GM21529 (cell line): Measurements from ENCODE around the gene PATJ.
"Not testable (repeated sequence)": the region's sequence is repeated elsewhere in the genome, so short reads cannot be mapped to it uniquely, and the experiment has no call there.

Source experiments
- ATAC-seq: cut with Tn5 transposase; IDR thresholded peaks from one replicate; pipeline ENCODE4 v1.9.1; 2021; ENCODE audit not compliant: unreplicated experiment

The PATJ gene

DNA sequence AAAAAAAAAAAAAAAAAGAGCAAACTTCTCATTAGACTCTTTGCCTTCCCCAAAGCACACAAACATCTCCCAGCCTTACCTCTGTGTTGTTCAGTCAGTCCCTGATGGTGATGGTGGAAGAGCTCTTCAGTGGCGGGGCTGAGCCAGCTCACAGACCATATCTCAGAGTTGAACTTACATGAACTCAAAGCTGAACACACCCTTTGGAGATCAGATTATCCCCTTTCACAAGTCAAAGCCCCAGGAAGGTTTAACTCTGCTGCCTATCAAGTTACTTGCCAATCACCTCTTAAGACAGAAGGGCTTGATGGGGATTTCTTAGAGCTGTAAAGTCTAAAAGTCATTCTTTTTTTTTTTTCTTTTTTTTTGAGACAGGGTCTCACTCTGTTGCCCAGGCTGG lies 397.1 kb downstream of the PATJ start:
- no peak for ATAC-seq

DNA sequence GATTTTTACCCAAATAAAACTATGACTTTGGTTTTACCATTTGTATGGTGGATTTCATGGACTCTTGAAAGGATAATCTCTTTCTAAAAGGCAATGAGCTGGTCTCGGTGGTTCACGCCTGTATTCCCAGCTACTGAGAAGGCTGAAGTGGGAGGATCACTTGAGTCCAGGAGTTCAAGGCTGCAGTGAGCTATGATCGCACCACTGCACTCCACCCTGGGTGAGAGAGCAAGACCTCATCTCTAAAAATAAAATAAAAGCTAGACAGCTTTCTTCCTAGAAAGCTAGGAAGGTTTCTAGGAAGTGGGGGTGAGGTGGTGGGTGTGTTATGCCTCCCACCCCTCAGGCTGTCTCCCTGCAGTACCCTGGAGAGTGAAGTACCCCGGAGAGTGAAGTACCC lies 398.4 kb downstream of the PATJ start:
- ATAC-seq = no peak

DNA sequence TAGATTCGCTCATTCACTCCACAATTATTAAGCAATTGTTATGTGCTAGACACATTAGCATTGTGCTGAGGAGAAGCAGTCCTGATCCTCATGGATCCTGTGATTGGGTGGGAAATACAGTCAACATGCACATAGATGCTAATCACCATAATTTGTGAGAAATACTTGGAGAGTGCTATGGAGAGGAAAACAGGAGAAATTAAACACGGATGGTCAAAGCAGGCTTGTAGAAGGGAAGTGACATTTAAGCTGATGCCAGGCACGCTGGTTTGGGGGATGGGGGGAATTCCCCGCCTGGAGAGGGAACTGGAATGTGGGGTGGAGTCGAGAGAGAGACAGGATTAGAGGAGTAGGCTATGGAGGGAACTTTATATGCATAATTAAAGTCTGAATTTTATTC lies 400.2 kb downstream of the PATJ start:
- ATAC-seq = no peak

DNA sequence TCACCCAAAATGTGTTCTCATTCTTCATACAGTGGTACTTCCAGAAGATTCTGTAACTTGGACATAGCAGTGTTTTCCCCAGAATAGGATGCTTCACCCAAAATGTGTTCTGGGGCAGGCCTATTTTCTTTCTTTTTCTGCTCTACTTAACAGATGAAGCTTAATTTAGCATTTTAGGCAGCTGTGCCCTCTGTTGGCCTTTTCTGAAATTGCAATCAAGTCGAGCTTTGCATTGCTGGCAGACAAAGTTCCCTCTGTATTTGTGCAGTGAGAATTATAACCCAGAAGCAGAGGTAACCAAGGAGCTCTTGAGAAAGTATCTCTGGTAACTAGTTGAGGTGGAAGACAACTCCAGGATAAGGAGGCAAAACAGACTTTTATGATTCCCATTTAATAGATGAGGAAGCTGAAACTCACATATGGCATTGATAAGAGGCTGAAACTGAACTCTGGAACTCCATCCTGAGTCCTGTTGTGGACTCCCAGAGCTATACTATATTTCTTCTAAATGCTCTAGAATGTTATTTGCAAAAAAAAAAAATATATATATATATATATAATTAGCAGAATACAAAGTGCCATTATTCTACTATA lies 402.1 kb downstream of the PATJ start:
- peak; percentile 67 for ATAC-seq

DNA sequence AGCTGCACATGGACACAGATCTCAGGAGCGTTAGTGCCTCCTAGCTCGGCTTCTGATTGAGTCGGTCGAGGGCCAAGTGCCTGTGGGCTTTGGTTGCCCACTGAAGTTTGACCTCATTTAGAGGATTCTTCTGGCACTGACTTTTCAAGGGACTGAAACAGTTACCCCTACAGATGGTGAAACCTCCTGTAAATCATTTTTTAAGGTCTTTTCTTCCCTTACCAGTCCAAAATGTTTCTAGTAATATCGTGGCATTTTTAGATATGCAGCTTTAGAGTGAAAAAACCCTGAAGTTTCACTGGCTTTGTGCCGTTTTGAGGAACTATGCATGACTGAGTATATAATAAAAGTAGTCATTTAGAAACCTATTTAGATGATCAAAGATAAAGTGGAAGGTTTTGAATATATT lies 417.7 kb downstream of the PATJ start:
- ATAC-seq = peak; percentile 70

DNA sequence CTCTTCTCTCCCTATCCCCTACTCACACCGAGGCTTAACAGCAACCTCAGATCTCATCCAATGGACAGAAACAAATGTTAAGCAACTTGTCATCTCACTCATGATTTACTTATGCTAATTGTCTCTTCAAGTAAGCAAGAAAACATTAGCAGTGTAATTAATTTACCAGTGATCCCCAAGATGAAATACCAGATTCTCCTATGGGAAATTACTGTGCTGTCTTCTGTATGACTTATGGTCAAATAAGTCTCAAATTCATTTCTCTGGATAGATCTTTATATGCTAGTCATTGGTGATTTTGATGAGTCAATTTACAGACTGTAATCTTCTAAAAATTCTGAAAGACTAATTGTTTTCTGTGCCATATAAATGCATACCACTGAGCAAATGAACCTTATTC lies 419.4 kb downstream of the PATJ start:
- no peak for ATAC-seq

DNA sequence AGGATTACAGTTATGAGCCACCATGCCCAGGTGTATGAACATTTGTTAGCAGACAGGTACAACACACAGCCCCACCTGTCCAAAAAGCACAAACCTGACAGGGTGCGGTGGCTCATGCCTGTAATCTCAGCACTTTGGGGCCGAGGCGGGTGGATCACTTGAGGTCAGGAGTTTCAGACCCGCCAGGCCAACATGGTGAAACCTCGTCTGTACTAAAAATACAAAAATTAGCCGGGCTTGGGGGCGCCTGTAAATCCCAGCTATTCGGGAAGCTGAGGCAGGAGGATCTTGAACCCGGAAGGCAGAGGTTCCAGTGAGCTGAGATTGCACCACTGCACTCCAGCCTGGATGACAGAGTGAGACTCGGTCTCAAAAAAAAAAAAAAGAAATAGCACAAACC lies 428.1 kb downstream of the PATJ start:
- ATAC-seq = not testable (repeated sequence)

DNA sequence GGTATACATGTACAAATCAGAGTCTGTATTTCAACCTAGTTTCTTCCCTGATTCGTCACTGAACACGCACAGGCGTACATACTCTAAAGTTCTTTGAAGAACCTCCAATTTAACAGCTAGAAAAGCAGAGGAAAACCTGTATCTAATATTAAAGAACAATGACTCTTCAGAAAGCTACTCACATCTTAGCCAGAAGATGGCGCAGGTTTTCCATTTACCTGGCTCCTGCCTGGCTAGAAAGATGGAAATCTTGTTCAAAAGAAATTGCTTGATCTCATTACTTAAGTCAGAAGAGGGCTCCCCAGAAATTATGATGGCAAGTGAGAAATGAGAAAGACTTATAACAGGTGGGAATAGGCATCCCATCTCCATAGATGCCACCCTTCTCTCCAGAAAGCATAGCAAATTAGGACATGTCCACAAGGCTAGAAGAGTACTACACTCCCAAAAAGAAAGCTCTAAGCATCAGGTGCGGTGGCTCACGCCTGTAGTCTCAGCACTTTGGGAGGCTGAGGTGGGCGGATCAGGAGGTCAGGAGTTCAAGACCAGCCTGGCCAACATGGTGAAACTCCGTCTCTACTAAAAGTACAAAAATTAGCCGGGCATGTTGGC lies 433.4 kb downstream of the PATJ start:
- no peak for ATAC-seq

DNA sequence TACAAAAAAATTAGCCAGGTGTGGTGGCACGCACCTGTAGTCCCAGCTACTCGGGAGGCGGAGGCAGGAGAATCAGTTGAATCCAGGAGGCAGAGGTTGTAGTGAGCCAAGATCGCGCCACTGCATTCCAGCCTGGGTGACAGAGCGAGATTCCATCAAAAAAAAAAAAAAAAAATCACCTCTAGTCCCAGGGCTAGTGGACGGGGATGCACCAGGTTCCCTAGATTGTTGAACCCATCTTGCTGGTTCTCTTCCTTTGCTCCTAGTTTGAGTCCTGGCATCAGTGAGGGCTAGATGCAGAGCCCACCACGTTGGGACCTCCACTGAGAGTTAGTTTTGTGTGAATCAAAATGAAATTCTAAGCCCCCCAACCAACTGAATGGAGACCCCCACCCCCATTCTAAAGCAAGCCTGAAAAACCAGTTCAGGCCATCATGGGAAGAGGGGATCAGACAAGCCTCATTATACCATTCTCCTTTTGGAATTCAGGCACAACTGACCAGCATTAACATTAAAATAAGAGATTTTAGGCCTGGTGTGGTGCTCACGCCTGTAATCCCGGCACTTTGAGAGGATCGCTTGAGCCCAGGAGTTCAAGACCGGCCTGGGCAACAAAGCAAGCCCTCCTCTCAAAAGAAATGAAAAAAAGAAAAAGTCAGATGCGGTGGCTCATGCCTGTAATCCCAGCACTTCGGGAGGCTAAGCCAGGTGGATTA lies 434.5 kb downstream of the PATJ start:
- ATAC-seq = no peak

DNA sequence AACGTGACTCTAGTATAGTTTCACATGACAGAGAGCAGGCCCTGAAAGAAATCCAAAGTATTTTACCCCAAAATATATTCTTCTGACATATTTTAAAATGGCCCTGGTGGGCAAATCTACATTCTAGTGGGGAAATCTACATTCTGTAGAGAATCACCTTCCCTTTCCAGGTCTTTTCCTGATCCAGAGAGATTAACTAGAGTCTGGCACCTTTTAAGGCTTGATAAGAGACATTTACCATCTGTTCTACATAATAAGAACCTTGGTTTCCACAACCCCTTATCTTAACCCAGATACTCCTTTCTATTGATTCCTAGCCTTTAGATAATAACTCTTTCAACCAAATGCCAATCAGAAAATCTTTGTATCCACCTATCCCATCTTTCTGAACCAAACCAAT lies 435.3 kb downstream of the PATJ start:
- ATAC-seq = no peak

DNA sequence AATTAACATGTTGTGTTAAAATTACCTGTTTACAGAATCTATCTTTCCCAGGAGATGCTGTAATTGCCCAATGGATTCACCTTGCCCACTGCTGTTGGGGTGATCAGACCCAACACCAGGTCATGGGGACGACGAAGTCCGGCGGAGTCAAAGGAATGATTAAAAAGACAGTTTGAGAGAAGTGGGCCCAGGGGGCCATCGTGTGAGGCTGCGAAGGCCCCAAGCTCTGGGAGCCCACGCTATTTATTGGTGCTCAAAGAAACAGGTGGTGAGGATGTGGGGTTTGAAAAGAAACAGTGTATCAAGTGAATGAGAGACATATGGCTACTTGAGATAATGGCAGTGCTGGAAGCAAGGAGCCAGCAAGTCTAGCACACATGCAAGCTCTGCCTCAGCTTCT lies 436.1 kb downstream of the PATJ start:
- no peak for ATAC-seq

DNA sequence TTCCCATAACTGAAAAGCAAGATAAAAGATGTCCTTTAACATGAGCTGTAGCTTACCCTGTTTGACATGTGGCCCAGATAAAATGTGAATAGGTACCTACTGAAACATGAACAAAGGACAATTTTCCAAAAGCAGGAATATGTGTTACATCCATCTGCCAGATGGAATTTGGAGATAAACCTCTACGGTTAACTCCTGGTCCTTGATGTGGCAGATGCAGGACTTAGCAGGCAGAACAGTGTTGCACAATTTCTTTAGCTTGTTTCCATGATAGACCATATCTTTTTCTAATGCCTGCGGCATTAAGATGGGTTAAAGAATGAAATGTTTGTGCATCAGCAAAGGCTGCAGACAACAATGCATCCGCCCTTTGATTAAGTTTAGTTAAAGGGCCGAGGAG lies 437.8 kb downstream of the PATJ start:
- ATAC-seq = not testable (repeated sequence)

DNA sequence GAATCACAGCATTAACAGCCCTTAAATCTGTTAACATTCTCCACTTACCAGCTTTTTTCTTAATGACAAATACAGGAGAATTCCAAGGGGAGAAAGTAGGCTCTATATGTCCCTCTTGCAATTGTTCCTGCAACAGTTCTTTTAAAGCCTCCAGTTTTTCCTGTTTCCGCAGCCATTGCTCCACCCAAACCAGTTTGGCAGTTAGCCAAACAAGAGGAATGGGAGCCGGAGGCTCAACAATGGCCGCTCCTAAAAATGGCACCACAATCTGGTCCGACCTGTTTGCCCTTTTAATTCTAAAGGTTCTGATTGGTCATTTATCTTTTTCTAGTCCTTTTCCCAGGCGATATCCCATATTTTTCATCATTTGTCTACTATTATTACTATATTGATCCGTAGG lies 438.4 kb downstream of the PATJ start:
- no peak for ATAC-seq

DNA sequence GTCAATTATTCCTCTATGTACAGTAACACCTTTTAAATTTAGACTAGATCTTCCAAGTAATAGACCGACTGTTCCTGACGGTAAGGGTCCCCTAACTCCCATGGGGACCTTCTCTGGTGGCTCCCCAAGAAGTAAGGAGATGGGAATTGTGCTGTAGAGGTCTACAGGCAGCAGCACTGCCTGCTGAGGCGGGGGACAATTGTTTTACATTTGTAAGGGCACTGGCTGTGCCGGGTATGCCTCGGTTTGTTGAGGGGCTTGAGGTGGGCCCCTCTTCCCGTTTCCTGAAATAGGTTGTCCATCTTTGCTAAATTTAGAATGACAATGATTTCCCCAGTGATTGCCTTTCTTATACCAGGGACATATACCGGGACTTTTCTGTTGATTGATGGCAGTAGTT lies 439.3 kb downstream of the PATJ start:
- no peak for ATAC-seq

DNA sequence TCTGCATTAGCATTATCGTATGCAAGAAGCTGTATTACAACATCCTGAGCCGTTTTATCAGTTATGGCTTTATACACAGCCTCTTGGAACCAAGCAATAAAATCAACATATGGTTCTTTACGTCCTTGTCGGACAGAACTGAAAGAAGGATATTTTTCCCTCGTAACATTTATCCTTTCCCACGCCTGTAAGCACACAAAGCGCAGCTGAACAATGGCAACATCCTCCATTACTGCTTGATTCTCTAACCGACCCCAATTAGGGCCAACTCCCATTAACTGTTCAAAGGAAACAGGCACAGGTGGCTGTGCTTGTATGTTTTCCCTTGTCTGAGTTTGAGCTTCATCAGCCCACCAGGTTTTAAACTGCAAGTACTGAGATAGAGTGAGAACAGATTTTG lies 439.9 kb downstream of the PATJ start:
- ATAC-seq = not testable (repeated sequence)

DNA sequence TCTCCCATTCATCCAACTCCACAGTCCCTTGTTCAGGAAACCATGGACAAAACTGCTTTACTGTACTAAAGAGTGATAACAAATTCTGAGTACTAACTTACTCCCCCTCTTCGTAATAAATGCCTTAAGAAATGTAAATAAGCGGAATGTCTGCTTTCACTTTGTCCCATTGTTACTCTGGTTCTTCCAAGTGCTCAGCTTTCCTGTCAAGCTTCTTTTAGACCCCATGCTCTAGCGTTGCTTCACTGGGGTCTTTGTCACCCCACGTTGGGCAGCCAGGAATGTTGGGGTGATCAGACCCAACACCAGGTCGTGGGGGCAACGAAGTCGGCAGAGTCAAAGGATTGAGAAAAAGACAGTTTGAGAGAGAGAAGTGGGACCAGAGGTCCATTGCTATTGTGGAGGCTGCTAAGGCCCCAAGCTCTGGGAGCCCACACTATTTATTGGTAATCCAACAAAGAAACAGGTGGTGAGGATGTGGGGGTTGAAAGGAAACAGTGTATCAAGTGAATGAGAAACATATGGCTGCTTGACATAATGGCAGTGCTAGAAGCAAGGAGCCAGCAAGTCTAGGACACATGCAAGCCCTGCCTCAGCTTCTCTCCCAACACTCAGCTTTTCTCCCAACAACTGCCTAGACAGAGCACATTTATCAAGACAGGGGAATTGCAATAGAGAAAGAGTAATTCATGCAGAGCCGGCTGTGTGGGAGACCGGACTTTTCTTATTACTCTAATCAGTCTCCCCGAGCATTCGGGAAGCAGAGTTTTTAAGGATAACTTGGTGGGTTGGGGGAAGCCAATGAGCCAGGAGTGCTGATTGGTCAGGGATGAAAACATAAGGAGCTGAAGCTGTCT lies 441.1 kb downstream of the PATJ start:
- not testable (repeated sequence) for ATAC-seq

DNA sequence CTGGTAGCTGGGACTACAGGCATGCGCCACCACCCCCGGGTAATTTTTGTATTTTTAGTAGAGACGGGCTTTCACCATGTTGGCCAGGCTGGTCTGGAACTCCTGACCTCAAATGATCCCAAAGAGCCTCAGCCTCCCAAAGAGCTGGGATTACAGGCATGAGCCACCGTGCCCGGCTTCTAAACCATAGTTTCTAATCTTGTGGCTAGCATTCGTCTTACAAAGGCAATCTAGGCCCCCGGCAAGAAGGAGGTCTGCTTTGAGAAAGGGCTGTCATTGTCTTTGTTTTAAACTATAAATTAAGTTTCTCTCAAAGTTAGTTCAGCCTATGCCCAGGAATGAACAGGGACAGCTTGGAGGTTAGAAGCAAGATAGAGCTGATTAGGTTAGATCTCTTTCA lies 442.1 kb downstream of the PATJ start:
- no peak for ATAC-seq

DNA sequence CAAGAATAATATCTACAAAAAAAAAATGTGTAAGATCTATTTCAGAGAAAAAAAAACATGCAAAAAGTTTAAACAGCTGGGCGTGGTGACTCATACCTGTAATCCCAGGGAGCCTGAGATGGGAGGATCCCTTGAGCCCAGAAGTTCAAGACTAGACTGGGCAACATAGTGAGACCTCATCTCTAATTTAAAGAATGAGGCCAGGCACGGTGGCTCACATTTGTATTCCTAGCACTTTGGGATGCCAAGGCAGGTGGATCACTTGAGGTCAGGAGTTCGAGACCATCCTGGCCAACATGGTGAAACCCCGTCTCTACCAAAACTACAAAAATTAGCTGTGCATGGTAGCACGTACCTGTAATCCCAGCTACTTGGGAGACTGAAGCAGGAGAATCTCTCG lies 443.0 kb downstream of the PATJ start:
- not testable (repeated sequence) for ATAC-seq

DNA sequence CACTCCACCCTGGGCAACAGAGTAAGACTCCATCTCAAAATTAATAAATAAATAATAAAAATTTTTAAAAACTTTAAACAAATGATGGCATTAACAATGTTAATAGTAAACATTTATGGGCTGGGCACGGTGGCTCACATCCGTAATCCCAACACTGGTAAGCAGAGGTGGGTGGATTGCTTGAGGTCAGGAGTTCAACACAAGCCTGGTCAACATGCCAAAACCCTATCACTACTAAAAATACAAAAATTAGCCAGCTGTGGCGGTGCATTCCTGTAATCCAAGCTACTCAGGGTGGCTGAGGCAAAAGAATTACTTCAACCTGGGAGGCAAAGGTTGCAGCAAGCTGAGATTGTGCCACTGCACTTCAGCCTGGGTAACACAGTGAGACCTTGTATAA lies 443.4 kb downstream of the PATJ start:
- ATAC-seq = no peak

DNA sequence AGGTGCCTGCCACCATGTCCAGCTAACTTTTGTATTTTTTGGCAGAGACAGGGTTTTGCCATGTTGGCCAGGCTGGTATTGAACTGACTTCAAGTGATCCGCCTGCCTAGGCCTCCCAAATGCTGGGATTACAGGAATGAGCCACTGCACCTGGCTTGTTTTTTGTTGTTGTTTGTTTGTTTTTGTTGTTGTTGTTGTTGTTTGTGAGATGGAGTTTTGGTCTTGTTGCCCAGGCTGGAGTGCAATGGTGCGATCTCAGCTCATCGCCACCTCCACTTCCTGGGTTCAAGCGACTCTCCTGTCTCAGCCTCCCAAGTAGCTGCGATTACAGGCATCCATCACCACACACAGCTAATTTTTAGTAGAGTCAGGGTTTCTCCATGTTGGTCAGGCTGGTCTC lies 445.3 kb downstream of the PATJ start:
- no peak for ATAC-seq

DNA sequence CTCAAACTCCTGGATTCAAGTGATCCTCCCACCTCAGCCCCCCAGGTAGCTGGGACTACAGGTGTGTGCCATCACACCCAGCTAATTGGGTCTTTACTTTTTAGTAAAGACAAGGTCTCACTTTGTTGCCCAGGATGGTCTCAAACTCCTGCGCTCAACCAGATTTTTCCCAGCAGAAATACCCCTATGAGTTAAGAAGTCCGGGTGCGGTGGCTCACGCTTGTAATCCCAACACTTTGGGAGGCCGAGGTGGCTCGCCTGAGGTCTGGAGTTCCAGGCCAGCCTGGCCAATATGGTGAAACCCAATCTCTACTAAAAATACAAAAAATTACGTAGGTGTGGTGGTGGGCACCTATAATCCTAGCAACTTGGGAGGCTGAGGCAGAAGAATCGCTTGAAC lies 445.8 kb downstream of the PATJ start:
- ATAC-seq = no peak
